Skeletal muscle tissue (tissue), 4 donors: ENCODE results near the gene ADARB1. TPM values are rescaled to one million over a fixed set of nuclear protein-coding genes. Genes with fewer than 3 reads are reported as not detected.

Source experiments
- H3K27ac ChIP-seq: one replicate; pipeline ENCODE4 v1.7.0; 2013; ENCODE audit warnings: mild to moderate bottlenecking, low read depth, low read length, inconsistent platforms
- H3K27me3 ChIP-seq, 3 donors: one replicate each; pipeline ENCODE4 v1.7.0; 2013; ENCODE audit warnings: low read length in 3 of 3; ENCODE audit not compliant: control insufficient read depth in 3 of 3, insufficient read depth in 3 of 3
- H3K36me3 ChIP-seq, 3 donors: one replicate each; pipeline ENCODE4 v1.7.0; 2013; ENCODE audit warnings: low read length in 3 of 3; ENCODE audit not compliant: control insufficient read depth in 3 of 3, insufficient read depth in 3 of 3
- H3K4me1 ChIP-seq, 3 donors: one replicate each; pipeline ENCODE4 v1.7.0; 2013; ENCODE audit warnings: low read length in 3 of 3, mild to moderate bottlenecking in 3 of 3; ENCODE audit not compliant: control insufficient read depth in 3 of 3, insufficient read depth in 3 of 3
- H3K4me3 ChIP-seq, 3 donors: one replicate each; pipeline ENCODE4 v1.7.0; 2013; ENCODE audit warnings: low read length in 3 of 3
- H3K9ac ChIP-seq, 3 donors: one replicate each; pipeline ENCODE4 v1.7.0; 2013; ENCODE audit warnings: low read length in 3 of 3, mild to moderate bottlenecking in 3 of 3, moderate library complexity in 2 of 3, low read depth in 1 of 3
- H3K9me3 ChIP-seq, 3 donors: one replicate each; pipeline ENCODE4 v1.7.0; 2013; ENCODE audit warnings: low read length in 3 of 3; ENCODE audit not compliant: control insufficient read depth in 3 of 3
- total RNA-seq: library from RNA; depleted of rRNA; stranded (reverse); fragments of >200 nt; gene quantifications from one replicate; pipeline ENCODE4 v1.2.3, GENCODE V29; 2014
- donor health status: Osteomylitis.

Gene ADARB1
- total RNA-seq, 1 donor from 2014 or later, result 16.2 TPM

GRCh38 chr21:45209046-45209445, 134.7 kb downstream of the ADARB1 start:
- Histone ChIP-seq H3K36me3 (peaks cover 20 to 32% (median 26%) of the 10 kb centered on the region in 3 donors), H3K9ac (no peak overlapping the region), H3K4me3 (no peak overlapping the region), H3K9me3 (no peaks in the 10 kb centered on the region), H3K4me1 (no peaks in the 10 kb centered on the region), H3K27ac (no peak overlapping the region), H3K27me3 (no peaks in the 10 kb centered on the region)

- Histone ChIP-seq H3K36me3 (peaks cover 14 to 26% (median 21%) of the 10 kb centered on the region in 3 donors), H3K4me3 (no peak overlapping the region), H3K4me1 (no peaks in the 10 kb centered on the region), H3K9ac (no peak overlapping the region), H3K27ac (no peak overlapping the region), H3K9me3 (no peaks in the 10 kb centered on the region), H3K27me3 (no peaks in the 10 kb centered on the region)
Observed at GRCh38 chr21:45209685-45210284, 135.4 kb downstream of the ADARB1 start.

GRCh38 chr21:45210461-45210983, 136.1 kb downstream of the ADARB1 start:
- Histone ChIP-seq H3K9me3 (no peaks in the 10 kb centered on the region), H3K4me1 (no peaks in the 10 kb centered on the region), H3K36me3 (peaks cover 14 to 20% (median 16%) of the 10 kb centered on the region in 3 donors), H3K27me3 (no peaks in the 10 kb centered on the region), H3K9ac (no peak overlapping the region), H3K27ac (no peak overlapping the region), H3K4me3 (no peak overlapping the region)

GRCh38 chr21:45211661-45212060, 137.3 kb downstream of the ADARB1 start:
- Histone ChIP-seq H3K27me3 (no peaks in the 10 kb centered on the region), H3K27ac (no peak overlapping the region), H3K4me3 (no peak overlapping the region), H3K4me1 (no peaks in the 10 kb centered on the region), H3K36me3 (peaks cover 14 to 20% (median 16%) of the 10 kb centered on the region in 3 donors), H3K9me3 (no peaks in the 10 kb centered on the region), H3K9ac (no peak overlapping the region)

- Histone ChIP-seq H3K9me3 (no peaks in the 10 kb centered on the region), H3K9ac (no peak overlapping the region), H3K36me3 (peaks cover 11 to 24% (median 13%) of the 10 kb centered on the region in 3 donors), H3K4me1 (no peaks in the 10 kb centered on the region), H3K27ac (no peak overlapping the region), H3K4me3 (no peak overlapping the region), H3K27me3 (no peaks in the 10 kb centered on the region)
Observed at GRCh38 chr21:45213392-45213791, 139.0 kb downstream of the ADARB1 start.

GRCh38 chr21:45215213-45215612, 140.8 kb downstream of the ADARB1 start:
- Histone ChIP-seq H3K4me3 (no peak overlapping the region), H3K9ac (no peak overlapping the region), H3K27ac (no peak overlapping the region), H3K4me1 (peaks cover 0 to 3% (median 0%) of the 10 kb centered on the region in 3 donors), H3K9me3 (no peaks in the 10 kb centered on the region), H3K27me3 (no peaks in the 10 kb centered on the region), H3K36me3 (peaks cover 9 to 26% (median 11%) of the 10 kb centered on the region in 3 donors)

- peaks cover 0 to 3% (median 0%) of the 10 kb centered on the region in 3 donors for H3K4me1 ChIP-seq
- no peaks in the 10 kb centered on the region for H3K27me3 ChIP-seq
- H3K27ac ChIP-seq, result no peak overlapping the region
- H3K9me3 ChIP-seq, result no peaks in the 10 kb centered on the region
- no peak overlapping the region for H3K9ac ChIP-seq
- H3K4me3 ChIP-seq, result no peak overlapping the region
- H3K36me3 ChIP-seq, result peaks cover 19 to 30% (median 23%) of the 10 kb centered on the region in 3 donors
Observed at GRCh38 chr21:45217010-45217409, 142.6 kb downstream of the ADARB1 start.

GRCh38 chr21:45219517-45219916, 145.1 kb downstream of the ADARB1 start:
- no peaks in the 10 kb centered on the region for H3K27me3 ChIP-seq
- no peak overlapping the region for H3K4me3 ChIP-seq
- H3K36me3 ChIP-seq, result peaks cover 29 to 36% (median 33%) of the 10 kb centered on the region in 3 donors
- H3K27ac ChIP-seq, result no peak overlapping the region
- no peaks in the 10 kb centered on the region for H3K9me3 ChIP-seq
- H3K4me1 ChIP-seq, result peaks cover 0 to 3% (median 0%) of the 10 kb centered on the region in 3 donors
- no peak overlapping the region for H3K9ac ChIP-seq

GRCh38 chr21:45220071-45220481, 145.7 kb downstream of the ADARB1 start:
- Histone ChIP-seq H3K9me3 (no peaks in the 10 kb centered on the region), H3K4me3 (no peak overlapping the region), H3K36me3 (peaks cover 29 to 36% (median 33%) of the 10 kb centered on the region in 3 donors), H3K27ac (no peak overlapping the region), H3K4me1 (peaks cover 0 to 3% (median 0%) of the 10 kb centered on the region in 3 donors), H3K27me3 (no peaks in the 10 kb centered on the region), H3K9ac (no peak overlapping the region)

- Histone ChIP-seq H3K9ac (no peak overlapping the region), H3K4me3 (no peak overlapping the region), H3K9me3 (no peaks in the 10 kb centered on the region), H3K4me1 (peaks cover 0 to 3% (median 0%) of the 10 kb centered on the region in 3 donors), H3K27ac (no peak overlapping the region), H3K36me3 (peaks cover 29 to 36% (median 33%) of the 10 kb centered on the region in 3 donors), H3K27me3 (no peaks in the 10 kb centered on the region)
Observed at GRCh38 chr21:45220714-45221490, 146.5 kb downstream of the ADARB1 start.
